Neural crest cell (in vitro differentiated cells): Measurements from ENCODE around the gene ZNF470. TPM values are rescaled to one million over a fixed set of nuclear protein-coding genes. Genes with fewer than 3 reads are reported as not detected.

Source experiments
- DNase-seq: peaks from one replicate; pipeline ENCODE4 v3.0.0; 2021; ENCODE audit warnings: low read depth, mixed read lengths, low spot score
- H3K27ac Mint-ChIP-seq: one replicate; pipeline ENCODE4 v1.8.0; 2021; ENCODE audit warnings: mild to moderate bottlenecking, mixed read lengths; ENCODE audit not compliant: unreplicated experiment
- H3K27me3 Mint-ChIP-seq: 2 replicates; pipeline ENCODE4 v1.8.0; 2021; ENCODE audit warnings: low read depth, mild to moderate bottlenecking, mixed read lengths
- H3K36me3 Mint-ChIP-seq: 2 replicates; pipeline ENCODE4 v1.8.0; 2021; ENCODE audit warnings: low read depth, mild to moderate bottlenecking, mixed read lengths
- H3K4me1 Mint-ChIP-seq: 2 replicates; pipeline ENCODE4 v1.8.0; 2021; ENCODE audit warnings: mixed read lengths
- H3K4me3 Mint-ChIP-seq: one replicate; pipeline ENCODE4 v1.8.0; 2021; ENCODE audit warnings: mild to moderate bottlenecking, mixed read lengths
- H3K9me3 Mint-ChIP-seq: 2 replicates; pipeline ENCODE4 v1.8.0; 2021; ENCODE audit warnings: mixed read lengths
- long read RNA-seq: library from polyadenylated mRNA; unstranded; transcript quantifications from one replicate; pipeline ENCODE4 v2.0.0, GENCODE V29; 2020
- total RNA-seq: library from RNA; stranded (reverse); gene quantifications from 2 replicates; pipeline ENCODE4 v1.2.1, GENCODE V29; 2021
- TF ChIP-seq, protein P1 (sequence below): fragments of 200-600 bp; sonication (generic); conservative IDR thresholded peaks from 2 replicates; pipeline ENCODE4 v1.5.0; 2021; ENCODE audit warnings: antibody characterized with exemption, mild to moderate bottlenecking

The ZNF470 gene
- total RNA-seq, result 8.4 and 9.1 TPM in 2 replicates
- long read RNA-seq, full-length matches to known transcripts, result 2 of 5 reads
- long read RNA-seq, partial matches to known transcripts, result 1 of 5 reads
- long read RNA-seq, other reads (novel, unspliced or antisense), result 2 of 5 reads

DNA sequence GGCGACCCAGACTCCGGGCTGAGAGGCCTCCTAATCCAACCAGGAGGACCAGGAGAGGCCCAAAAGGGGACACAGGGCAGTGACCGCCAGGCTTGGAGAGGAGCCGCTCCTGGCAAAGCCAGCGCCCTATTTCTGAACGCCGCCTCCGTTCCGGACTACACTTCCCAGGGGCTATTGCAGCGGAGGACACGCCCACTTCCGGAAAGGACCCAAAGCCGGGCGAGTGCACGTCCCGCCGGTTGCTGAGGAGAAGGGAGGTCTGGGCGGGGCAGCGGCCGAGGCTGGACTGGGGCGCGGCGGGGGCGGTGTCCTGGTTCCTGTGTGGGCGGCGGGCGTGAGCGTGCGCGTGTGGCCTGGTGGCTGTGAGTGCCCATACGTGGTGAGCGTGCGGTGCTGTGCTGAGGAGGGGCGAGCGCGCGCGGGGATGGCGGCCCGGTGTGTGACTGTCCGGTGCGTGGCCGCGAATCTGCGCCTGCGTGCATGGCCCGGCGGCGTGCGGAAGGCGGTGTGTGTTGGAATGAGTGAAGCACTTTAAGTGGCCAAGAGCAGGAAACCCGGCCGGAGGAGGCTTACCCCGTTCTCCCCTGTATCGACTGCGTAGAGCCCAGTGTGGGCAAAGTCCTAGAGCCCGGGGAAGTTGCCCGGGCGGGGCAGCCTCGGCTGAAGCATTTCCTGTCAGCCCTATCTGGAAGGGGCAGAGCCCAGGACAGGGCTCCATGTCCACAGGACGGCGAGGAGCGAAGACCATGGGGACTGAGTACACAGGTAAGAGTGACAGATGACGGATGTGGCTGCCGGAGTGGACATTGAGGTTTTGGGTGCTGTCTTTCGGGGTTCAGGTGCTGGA lies at the start of gene ZNF470:
TSS of gene ZNF470 (plus strand) at position 195 of the 847 bp plus-strand sequence. CDS start 2,844 bp downstream, outside the sequence.
- DNase-seq, result peak; percentile 87
- Mint-ChIP-seq H3K4me1 (peaks cover 13% of the 10 kb centered on the region), H3K9me3 (peaks cover 23% of the 10 kb centered on the region), H3K4me3 (peak within 1 kb of the TSS; percentile 99), H3K36me3 (peaks cover 66% of the 10 kb centered on the region), H3K27ac (peak within 1 kb of the TSS; percentile 96), H3K27me3 (no peaks in the 10 kb centered on the region)
- TF ChIP-seq, protein P1, sequence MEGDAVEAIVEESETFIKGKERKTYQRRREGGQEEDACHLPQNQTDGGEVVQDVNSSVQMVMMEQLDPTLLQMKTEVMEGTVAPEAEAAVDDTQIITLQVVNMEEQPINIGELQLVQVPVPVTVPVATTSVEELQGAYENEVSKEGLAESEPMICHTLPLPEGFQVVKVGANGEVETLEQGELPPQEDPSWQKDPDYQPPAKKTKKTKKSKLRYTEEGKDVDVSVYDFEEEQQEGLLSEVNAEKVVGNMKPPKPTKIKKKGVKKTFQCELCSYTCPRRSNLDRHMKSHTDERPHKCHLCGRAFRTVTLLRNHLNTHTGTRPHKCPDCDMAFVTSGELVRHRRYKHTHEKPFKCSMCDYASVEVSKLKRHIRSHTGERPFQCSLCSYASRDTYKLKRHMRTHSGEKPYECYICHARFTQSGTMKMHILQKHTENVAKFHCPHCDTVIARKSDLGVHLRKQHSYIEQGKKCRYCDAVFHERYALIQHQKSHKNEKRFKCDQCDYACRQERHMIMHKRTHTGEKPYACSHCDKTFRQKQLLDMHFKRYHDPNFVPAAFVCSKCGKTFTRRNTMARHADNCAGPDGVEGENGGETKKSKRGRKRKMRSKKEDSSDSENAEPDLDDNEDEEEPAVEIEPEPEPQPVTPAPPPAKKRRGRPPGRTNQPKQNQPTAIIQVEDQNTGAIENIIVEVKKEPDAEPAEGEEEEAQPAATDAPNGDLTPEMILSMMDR, result no peak

DNA sequence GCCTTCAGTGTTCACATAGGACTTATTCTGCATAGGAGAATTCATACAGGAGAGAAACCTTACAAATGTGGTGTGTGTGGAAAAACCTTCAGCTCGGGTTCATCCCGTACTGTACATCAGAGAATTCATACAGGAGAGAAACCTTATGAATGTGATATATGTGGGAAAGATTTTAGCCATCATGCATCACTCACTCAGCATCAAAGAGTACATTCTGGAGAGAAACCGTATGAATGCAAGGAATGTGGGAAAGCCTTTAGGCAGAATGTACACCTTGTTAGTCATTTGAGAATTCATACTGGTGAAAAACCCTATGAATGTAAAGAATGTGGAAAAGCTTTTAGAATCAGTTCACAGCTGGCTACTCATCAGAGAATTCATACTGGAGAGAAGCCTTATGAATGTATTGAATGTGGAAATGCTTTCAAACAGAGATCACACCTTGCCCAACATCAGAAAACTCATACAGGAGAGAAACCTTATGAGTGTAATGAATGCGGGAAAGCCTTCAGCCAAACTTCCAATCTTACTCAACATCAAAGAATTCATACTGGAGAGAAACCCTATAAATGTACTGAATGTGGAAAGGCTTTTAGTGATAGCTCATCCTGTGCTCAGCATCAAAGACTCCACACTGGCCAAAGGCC lies 41.9 kb upstream of the ZNF470 start:
- TF ChIP-seq, protein P1, result no peak
- Mint-ChIP-seq H3K36me3 (peaks cover 23% of the 10 kb centered on the region), H3K27ac (no peak overlapping the region), H3K4me3 (no peak overlapping the region), H3K4me1 (no peaks in the 10 kb centered on the region), H3K9me3 (peaks cover 29% of the 10 kb centered on the region), H3K27me3 (no peaks in the 10 kb centered on the region)
- no peak for DNase-seq

DNA sequence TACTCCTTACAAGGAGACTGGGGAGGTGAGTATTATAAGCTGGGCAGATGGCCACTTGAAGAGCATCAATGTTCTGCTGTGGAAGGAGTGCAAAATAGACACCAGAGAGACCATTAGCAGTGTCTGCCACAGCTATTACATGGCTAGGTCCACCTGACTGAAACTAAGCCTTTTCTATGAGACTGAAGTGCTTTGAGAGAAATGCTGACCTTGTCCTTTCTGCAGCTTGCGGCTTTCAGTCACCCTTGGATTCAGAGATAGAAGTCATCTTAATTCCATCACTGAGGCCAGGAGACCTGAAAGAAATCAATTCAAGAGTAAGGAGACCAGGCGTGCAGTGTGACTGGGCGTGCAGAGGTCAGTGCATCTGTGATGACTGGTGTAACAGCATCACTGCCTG lies 29.8 kb upstream of the ZNF470 start:
- H3K4me3 Mint-ChIP-seq, result peak overlapping the region; percentile 94
- H3K9me3 Mint-ChIP-seq, result peaks cover 28% of the 10 kb centered on the region
- DNase-seq, result no peak
- TF ChIP-seq, protein P1, result no peak
- peaks cover 6% of the 10 kb centered on the region for H3K4me1 Mint-ChIP-seq
- H3K27me3 Mint-ChIP-seq, result no peaks in the 10 kb centered on the region
- H3K27ac Mint-ChIP-seq, result no peak overlapping the region
- peaks cover 30% of the 10 kb centered on the region for H3K36me3 Mint-ChIP-seq

DNA sequence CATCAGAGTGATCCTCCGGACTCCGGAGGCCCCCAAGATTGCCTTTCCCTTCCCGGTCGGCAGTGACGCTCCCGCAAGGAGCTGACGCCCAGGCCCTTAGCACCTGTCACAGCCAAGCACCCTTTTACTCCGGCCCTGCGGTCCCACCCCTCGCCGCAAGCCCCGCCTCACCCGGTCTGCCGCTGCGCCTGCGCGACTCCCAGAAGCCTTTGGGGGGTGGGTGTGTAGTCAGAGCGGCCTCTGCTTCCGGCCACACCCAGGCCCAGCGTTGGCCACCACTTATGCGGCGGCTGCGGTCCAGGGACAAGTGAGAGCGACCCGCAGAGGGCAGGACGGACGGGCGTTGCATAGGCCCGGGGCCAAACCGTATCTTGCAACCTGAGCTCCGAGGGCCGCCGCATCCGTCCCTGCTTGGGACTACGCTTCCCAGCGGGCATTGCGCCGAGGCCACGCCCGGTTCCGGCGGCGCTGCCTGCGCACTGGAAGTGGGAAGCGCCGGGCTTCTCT lies 29.0 kb upstream of the ZNF470 start:
- TF ChIP-seq, protein P1, result no peak
- H3K27me3 Mint-ChIP-seq, result no peaks in the 10 kb centered on the region
- H3K4me1 Mint-ChIP-seq, result peaks cover 6% of the 10 kb centered on the region
- peaks cover 34% of the 10 kb centered on the region for H3K36me3 Mint-ChIP-seq
- peak overlapping the region; percentile 81 for H3K27ac Mint-ChIP-seq
- peak overlapping the region; percentile 94 for H3K4me3 Mint-ChIP-seq
- H3K9me3 Mint-ChIP-seq, result peaks cover 27% of the 10 kb centered on the region
- DNase-seq, result peak; percentile 71

DNA sequence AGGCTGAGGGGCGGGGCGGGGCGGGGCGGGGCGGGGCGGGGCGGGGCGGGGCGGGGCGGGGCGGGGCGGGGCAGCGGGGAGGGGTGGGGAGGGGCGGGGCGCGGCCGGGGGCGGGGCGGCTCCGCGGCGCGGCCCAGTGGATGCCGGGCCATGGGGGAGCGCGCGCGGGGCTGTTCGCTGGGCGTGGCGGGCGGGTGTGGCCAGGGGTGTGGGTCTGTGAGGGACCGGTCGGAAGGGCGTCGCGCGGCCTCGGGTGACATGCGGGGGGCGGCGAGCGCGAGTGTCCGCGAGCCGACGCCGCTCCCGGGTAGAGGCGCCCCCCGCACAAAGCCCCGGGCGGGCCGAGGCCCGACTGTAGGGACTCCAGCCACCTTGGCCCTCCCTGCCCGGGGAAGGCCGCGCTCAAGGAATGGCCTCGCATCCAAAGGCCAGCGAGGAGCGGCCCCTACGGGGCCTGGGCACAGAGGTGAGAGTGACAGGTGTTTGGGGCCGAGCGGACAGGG lies 28.5 kb upstream of the ZNF470 start, which contains the start of gene ZFP28:
TSS of gene ZFP28 (plus strand) at position 188 of the 503 bp plus-strand sequence. CDS start at position 259, 71 bp downstream.
- DNase-seq, result peak; percentile 50
- Mint-ChIP-seq H3K27me3 (no peaks in the 10 kb centered on the region), H3K4me1 (peaks cover 6% of the 10 kb centered on the region), H3K27ac (peak within 1 kb of the TSS; percentile 81), H3K4me3 (peak within 1 kb of the TSS; percentile 94), H3K36me3 (peaks cover 39% of the 10 kb centered on the region), H3K9me3 (peaks cover 28% of the 10 kb centered on the region)
- TF ChIP-seq, protein P1, result no peak
